K562 (cell line): ENCODE measurements around the gene PRMT3.
A peak's percentile ranks its signal among the peaks of the same experiment; 100 is the strongest.

Experiments used
- TCF3 ChIP-seq: sonication (generic); formaldehyde crosslinking; IDR thresholded peaks from 2 replicates; pipeline ENCODE4 v1.4.0; 2020; ENCODE audit warnings: mild to moderate bottlenecking, missing genetic modification reagents
- TF ChIP-seq, protein P1 (sequence below), 3 experiments: IDR thresholded peaks in 2 of 3; conservative IDR thresholded peaks in 1 of 3; 2 replicates each; pipeline ENCODE4 v1.5.1; 2011 to 2012; ENCODE audit warnings: low read length in 3 of 3, mild to moderate bottlenecking in 3 of 3, control low read depth in 2 of 3, improper control_type of control experiment in 1 of 3, inconsistent platforms in 1 of 3, low read depth in 1 of 3, mixed read lengths in 1 of 3, moderate library complexity in 1 of 3; ENCODE audit not compliant: insufficient read depth in 2 of 3

- peak; percentile 81 for TF ChIP-seq TCF3
- TF ChIP-seq, protein P1, sequence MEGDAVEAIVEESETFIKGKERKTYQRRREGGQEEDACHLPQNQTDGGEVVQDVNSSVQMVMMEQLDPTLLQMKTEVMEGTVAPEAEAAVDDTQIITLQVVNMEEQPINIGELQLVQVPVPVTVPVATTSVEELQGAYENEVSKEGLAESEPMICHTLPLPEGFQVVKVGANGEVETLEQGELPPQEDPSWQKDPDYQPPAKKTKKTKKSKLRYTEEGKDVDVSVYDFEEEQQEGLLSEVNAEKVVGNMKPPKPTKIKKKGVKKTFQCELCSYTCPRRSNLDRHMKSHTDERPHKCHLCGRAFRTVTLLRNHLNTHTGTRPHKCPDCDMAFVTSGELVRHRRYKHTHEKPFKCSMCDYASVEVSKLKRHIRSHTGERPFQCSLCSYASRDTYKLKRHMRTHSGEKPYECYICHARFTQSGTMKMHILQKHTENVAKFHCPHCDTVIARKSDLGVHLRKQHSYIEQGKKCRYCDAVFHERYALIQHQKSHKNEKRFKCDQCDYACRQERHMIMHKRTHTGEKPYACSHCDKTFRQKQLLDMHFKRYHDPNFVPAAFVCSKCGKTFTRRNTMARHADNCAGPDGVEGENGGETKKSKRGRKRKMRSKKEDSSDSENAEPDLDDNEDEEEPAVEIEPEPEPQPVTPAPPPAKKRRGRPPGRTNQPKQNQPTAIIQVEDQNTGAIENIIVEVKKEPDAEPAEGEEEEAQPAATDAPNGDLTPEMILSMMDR (IDR thresholded peaks at IDR 0.05 in 2 of 3, conservative IDR thresholded peaks at IDR 0.05 in 1 of 3; ENCODE audit: insufficient read depth in 2 of 3, low read depth in 1 of 3, low read length in 3 of 3), result no peak
Observed at GRCh38 chr11:20488352-20488751, 100.8 kb downstream of the PRMT3 start.
